Suppressor macrophage treated with lipopolysaccharide for 4 hours (primary cell): ENCODE data around the gene AIG1.
A peak's percentile ranks its signal among the peaks of the same experiment; 100 is the strongest.
"Not testable (repeated sequence)": the region's sequence is repeated elsewhere in the genome, so short reads cannot be mapped to it uniquely, and the experiment has no call there.

Source experiments
- DNase-seq: peaks from one replicate; pipeline ENCODE4 v3.0.0-alpha.2; 2020

Gene AIG1

GRCh38 chr6:143059663-143060353, 881 bp upstream of the AIG1 start:
- DNase-seq, result peak; percentile 23

- DNase-seq, result peak; percentile 83
Observed at GRCh38 chr6:143060354-143060805, 309 bp upstream of the AIG1 start.

GRCh38 chr6:143061597-143062385, 1.1 kb downstream of the AIG1 start:
- peak; percentile 23 for DNase-seq

GRCh38 chr6:143062551-143062950, 1.9 kb downstream of the AIG1 start:
- DNase-seq, result no peak

GRCh38 chr6:143063631-143064030, 2.9 kb downstream of the AIG1 start:
- DNase-seq, result no peak

GRCh38 chr6:143064271-143064670, 3.6 kb downstream of the AIG1 start:
- no peak for DNase-seq

GRCh38 chr6:143064951-143065683, 4.4 kb downstream of the AIG1 start:
- no peak for DNase-seq

- no peak for DNase-seq
Observed at GRCh38 chr6:143068001-143068400, 7.3 kb downstream of the AIG1 start.

GRCh38 chr6:143074101-143074500, 13.4 kb downstream of the AIG1 start:
- no peak for DNase-seq

GRCh38 chr6:143074670-143075318, 14.1 kb downstream of the AIG1 start:
- DNase-seq, result no peak

GRCh38 chr6:143078468-143079324, 18.0 kb downstream of the AIG1 start:
- DNase-seq, result no peak

- no peak for DNase-seq
Observed at GRCh38 chr6:143079325-143079640, 18.6 kb downstream of the AIG1 start.

GRCh38 chr6:143082274-143082673, 21.6 kb downstream of the AIG1 start:
- DNase-seq, result not testable (repeated sequence)

- DNase-seq, result not testable (repeated sequence)
Observed at GRCh38 chr6:143084019-143084418, 23.3 kb downstream of the AIG1 start.

- DNase-seq, result not testable (repeated sequence)
Observed at GRCh38 chr6:143087335-143087734, 26.6 kb downstream of the AIG1 start.

- DNase-seq, result no peak
Observed at GRCh38 chr6:143087856-143088255, 27.2 kb downstream of the AIG1 start.

GRCh38 chr6:143090314-143091044, 29.8 kb downstream of the AIG1 start:
- no peak for DNase-seq

- DNase-seq, result no peak
Observed at GRCh38 chr6:143092768-143093167, 32.1 kb downstream of the AIG1 start.

- DNase-seq, result no peak
Observed at GRCh38 chr6:143093290-143093689, 32.6 kb downstream of the AIG1 start.

GRCh38 chr6:143096403-143096802, 35.7 kb downstream of the AIG1 start:
- no peak for DNase-seq

GRCh38 chr6:143097224-143097795, 36.6 kb downstream of the AIG1 start:
- DNase-seq, result no peak
